Vagina (tissue), 2 donors: ENCODE results near the gene PGBD5.

Source experiments
- CTCF ChIP-seq, 3 experiments: fragments of 450-650 bp in 2 of 3; fragments of 200-600 bp in 1 of 3; sonication (generic) in 1 of 3; IDR thresholded peaks; one replicate each; pipeline ENCODE4 v1.5.1; 2017 to 2019; ENCODE audit warnings: antibody characterized with exemption in 3 of 3, mild to moderate bottlenecking in 2 of 3, moderate library complexity in 2 of 3
- POLR2A ChIP-seq, 2 donors: fragments of 450-650 bp; IDR thresholded peaks; one replicate each; pipeline ENCODE4 v1.6.1; 2017; ENCODE audit warnings: antibody characterized with exemption in 2 of 2, mild to moderate bottlenecking in 2 of 2, moderate library complexity in 2 of 2
- POLR2AphosphoS5 ChIP-seq, 2 donors: sonication (generic); formaldehyde crosslinking; IDR thresholded peaks; one replicate each; pipeline ENCODE4 v1.9.0; 2017; ENCODE audit warnings: antibody characterized with exemption in 2 of 2, mild to moderate bottlenecking in 2 of 2, low read depth in 1 of 2; ENCODE audit not compliant: insufficient read depth in 1 of 2

DNA sequence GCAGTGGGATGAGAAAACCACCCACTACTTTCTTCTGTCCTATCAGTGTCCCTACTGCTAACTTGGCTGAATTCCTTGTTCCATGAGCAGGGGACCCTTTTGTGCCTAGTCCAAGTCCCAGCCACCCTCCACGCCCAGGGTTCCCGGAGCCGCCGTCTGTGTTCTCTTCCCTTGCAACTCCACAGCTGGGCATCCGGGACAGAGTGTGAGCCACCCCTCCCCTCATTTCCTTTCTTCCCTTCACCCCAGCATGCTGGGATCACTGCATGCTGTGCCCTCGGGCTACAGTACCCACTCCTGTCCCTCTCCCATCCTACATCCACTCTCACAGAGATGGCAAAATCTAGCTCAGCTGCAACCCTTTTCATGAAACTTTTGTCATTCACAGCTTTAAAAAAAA lies 44.5 kb downstream of the PGBD5 start:
- TF ChIP-seq CTCF (IDR thresholded peaks at IDR 0.05): no peak
- TF ChIP-seq POLR2A (IDR thresholded peaks at IDR 0.05): no peak
- TF ChIP-seq POLR2AphosphoS5 (IDR thresholded peaks at IDR 0.05; ENCODE audit: insufficient read depth in 1 of 2, low read depth in 1 of 2): no peak
